ENCODE measurements around the gene EFHC1.

DNA sequence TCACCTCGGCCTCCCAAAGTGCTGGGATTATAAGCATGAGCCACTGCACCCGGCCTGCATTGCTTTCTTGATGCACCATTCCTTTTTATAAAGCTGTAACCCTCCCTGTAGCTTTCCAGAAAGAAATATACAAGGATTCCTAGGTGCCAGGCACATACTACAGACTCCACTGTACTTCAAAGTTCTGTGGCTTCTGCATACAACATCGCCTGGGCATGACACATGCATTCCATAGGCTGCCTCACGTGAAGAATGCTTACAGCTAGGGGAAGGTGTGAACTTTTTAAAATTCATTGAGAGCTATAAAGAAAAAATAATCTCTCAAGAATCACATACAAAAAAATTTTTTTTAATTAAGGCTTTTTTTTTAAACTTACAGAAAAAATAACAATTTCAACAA, 106.5 kb downstream of the EFHC1 start:
- TF ChIP-seq SIN3A (IDR thresholded peaks at IDR 0.05; ENCODE audit: borderline replicate concordance, insufficient read depth, low read length) (no peak), TAF1 (IDR thresholded peaks at IDR 0.05; ENCODE audit: borderline replicate concordance, insufficient read depth, low read length) (no peak), POLR2AphosphoS5 (IDR thresholded peaks at IDR 0.05; ENCODE audit: low read depth, low read length) (no peak)
